Measurements from ENCODE around the gene HOOK2.
A peak's percentile ranks its signal among the peaks of the same experiment; 100 is the strongest.

HOOK2 gene

GRCh38 chr19:12782424-12783290 lies 7.3 kb upstream of the HOOK2 start:
- peak; percentile 82 to 86 for DNase-seq

GRCh38 chr19:12782174-12782423 lies 6.7 kb upstream of the HOOK2 start:
- peak in 1 of 2 experiments; percentile 49 for DNase-seq

- DNase-seq, result peak in 1 of 2 experiments; percentile 57
Measured at GRCh38 chr19:12779162-12779993, 4.0 kb upstream of the HOOK2 start.

DNA sequence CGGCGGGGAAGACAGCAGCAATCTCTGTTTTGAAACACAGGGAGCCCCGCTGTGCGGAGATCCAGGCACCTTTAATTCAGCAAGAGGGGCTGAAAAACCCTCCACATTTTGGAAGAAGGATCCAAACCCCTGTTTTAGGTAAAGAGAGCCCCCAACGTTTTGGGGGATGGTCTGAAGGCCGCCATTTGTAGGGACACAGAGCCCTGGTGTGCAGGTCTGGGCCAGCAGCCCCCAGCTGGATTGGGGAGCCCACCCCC lies 3.5 kb upstream of the HOOK2 start:
- DNase-seq, result no peak

DNA sequence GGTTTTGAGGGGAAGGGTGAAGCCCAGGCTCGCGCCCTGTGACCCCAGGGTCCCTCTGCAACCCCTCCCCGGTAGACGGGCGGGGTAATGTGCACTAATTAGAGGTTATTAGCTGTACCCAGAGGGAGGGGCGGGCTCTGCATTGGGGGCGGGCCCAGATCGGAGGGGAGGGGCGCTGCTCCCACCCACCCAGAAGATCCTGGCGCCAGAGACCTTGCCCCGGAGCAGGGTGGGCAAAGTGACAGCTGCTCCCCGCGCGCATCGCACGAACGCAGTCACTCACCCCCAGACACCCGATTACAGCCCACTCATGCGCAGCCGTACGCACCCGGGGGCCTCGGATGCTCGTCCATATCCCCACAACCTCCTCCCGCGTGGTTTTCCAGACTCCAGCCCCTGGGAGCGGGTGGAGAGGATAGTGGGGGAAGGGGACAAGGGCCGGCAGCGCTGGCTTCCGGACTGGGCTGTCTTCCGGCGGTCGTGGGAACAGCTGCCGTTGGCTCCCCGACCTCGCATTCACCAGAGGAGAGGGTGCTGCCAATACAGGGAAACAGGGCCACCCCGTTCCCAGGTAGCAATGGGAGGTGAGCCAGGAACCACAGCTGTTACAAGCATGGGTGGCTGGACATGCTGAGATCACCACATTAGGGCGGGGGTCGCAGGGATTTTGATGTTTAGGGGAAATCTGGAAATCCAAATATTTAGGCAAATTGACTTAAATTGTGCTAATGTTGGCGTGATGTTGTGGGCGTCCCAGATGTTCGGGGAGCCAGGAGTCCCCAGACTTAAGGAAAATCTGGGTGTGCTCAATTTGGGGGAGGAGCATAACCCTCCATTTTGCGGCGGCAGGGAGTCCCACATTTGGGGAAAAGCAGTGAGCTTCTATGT lies 2.9 kb upstream of the HOOK2 start:
- DNase-seq, result peak; percentile 85 to 91

DNA sequence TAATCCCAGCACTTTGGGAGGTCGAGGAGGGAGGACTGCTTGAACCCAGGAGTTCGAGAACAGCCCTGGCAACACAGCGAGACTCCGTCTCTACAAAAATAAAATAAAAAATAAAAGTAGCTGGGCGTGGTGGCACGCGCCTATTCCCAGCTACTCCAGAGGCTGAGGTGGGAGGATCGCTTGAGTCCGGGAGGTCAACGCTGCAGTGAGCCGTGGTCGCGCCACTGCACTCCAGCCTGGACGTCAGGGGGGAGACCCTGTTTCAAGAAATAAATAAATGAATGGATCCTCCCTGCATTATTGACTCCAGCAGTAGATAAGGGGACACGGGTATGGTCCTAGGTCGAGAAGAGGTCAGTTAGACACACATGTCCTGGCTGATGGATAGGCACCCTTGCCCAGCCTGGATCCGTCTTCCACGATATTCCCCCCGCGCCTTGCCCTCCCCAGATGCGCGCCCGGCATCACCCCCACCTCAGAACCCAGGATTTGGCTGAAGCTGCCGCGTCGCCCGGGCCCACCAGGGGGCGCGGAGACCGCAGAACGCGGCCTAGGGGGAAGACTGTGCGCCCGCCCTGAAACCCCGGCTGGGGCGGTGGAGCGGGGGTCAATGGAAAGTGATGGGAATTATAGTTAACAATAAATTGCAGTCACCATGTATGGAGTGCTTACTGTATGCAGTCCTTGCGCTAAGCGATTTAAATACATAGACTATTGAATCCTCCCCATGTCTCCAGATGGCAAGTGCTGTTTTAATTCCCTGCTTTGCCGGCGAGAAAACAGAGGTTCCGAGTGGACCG lies 2.1 kb upstream of the HOOK2 start:
- peak; percentile 80 to 83 for DNase-seq

GRCh38 chr19:12773571-12773970 lies 1.8 kb downstream of the HOOK2 start:
- no peak for DNase-seq

- no peak for DNase-seq
Measured at GRCh38 chr19:12772323-12772722, 3.0 kb downstream of the HOOK2 start.

GRCh38 chr19:12770922-12771321 lies 4.4 kb downstream of the HOOK2 start:
- no peak for DNase-seq

GRCh38 chr19:12769689-12770088 lies 5.7 kb downstream of the HOOK2 start:
- no peak for DNase-seq

GRCh38 chr19:12767666-12768065 lies 7.7 kb downstream of the HOOK2 start:
- no peak for DNase-seq

GRCh38 chr19:12767150-12767549 lies 8.2 kb downstream of the HOOK2 start:
- DNase-seq, result no peak

GRCh38 chr19:12766051-12766521 lies 9.3 kb downstream of the HOOK2 start:
- DNase-seq, result peak; percentile 71

DNA sequence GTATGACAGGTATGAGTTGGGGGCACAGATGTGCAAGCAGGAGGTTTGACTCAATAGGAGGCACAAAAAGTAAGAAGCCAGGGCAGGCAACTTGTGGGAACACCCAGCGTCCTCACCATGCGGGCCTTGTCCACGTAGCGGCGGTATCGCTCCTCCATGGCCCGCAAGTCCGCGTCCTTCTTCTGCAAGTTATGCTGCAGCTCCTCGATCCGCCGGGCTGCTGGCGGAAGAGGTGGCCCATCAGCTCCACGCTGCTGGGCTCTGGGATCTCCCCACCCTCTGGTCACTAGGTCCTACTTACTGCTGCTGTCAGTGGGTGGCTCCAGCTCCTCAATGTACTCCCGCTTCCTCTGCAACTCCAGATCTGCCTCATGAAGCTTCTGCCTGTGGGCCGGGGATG lies 10.7 kb downstream of the HOOK2 start:
- DNase-seq, result no peak

GRCh38 chr19:12763100-12763499 lies 12.3 kb downstream of the HOOK2 start:
- DNase-seq, result no peak

DNA sequence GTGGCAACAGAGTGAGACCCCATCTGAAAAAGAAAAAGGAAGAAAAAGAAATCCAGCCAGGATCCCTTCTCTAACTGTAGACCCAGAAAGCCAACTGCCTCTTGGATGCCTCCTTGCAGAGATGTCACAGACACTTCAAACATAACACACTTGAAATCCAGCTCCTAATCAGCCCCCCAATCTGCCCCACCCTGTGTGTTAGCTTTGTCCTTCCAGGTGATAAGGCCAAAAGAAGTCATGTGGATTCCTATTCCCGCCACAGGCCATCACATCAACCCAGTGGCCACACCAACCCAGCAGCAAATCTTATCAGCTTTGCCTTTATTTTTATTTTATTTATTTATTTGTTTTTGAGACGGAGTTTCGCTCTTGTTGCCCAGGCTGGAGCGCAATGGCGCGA lies 15.7 kb downstream of the HOOK2 start:
- no peak for DNase-seq

DNA sequence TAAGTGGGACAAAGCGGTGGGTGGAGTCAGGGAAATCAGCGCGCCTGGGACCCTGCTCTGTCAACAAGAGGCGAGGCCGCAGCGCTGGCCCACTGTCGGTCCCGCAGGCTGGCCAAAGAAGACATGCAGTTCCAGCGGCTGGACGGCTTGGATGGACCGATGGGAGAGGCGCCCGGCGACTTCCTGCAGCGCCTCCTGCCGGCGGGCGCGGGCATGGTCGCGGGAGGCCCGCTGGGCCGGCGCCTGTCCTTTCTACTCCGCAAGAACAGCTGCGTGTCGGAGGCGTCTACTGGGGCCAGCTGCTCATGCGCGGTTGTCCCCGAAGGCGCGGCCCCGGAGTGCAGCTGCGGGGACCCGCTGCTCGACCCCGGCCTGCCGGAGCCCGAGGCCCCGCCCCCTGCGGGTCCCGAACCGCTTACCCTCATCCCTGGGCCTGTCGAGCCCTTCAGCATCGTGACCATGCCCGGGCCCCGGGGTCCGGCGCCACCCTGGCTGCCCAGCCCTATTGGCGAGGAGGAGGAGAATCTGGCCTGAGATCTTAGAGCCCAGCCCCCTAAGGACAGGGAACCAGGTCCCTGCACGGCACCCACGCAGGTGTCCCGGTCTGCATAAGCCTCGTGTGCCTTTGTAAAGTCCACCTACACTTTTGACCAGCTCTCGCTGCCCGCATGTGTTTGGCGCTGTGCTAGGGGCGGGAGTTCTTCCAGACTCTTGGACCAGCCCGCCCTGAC lies 17.6 kb downstream of the HOOK2 start:
- peak; percentile 29 to 48 for DNase-seq

GRCh38 chr19:12756150-12756883 lies 19.0 kb downstream of the HOOK2 start:
- DNase-seq, result no peak

GRCh38 chr19:12754465-12755196 lies 20.7 kb downstream of the HOOK2 start:
- no peak for DNase-seq

DNA sequence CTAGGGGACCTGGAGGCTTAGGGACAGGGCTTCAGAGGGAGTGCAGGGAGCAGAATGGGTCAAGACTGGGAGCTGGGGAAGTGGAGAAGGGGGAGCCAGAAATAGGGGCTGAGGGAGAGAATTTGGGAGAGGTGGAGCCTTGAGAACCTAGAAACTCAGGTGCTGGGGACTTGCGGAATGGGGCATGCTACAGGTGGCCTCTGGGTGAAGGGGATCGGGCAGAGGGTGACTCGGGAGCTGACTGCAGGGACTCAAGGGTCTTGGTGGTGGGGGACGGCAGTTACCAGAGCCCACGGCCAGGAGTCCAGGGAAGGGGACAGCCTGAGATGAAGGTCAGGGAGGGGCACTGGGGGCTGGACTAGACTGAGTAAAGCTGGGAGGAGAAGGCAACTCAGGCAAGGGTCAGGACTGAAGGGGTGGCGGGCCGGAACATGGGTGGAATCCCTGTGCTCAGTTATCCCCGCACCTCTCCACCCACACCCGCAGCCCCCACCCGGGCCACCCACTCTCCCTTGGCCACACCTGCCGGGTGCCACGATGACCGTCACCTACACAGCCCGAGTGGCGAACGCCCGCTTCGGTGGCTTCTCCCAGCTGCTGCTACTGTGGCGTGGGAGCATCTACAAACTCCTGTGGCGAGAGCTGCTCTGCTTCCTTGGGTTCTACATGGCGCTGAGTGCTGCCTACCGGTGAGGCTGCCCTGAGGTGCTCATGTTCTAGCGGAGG lies 23.1 kb downstream of the HOOK2 start:
- no peak for DNase-seq
